AG09309 (cell line): ENCODE measurements around the gene AKAP6.
A peak's percentile ranks its signal among the peaks of the same experiment; 100 is the strongest.
"Not testable (repeated sequence)": the region's sequence is repeated elsewhere in the genome, so short reads cannot be mapped to it uniquely, and the experiment has no call there.

Experiments
- DNase-seq: peaks from one replicate; pipeline ENCODE4 v3.0.0-alpha.2; 2010; ENCODE audit warnings: low read depth
- H3K4me3 ChIP-seq: 2 replicates; pipeline ENCODE4 v1.5.1; 2011; ENCODE audit warnings: mild to moderate bottlenecking, low read depth, low read length, moderate library complexity; ENCODE audit not compliant: control insufficient read depth
- TF ChIP-seq, protein P1 (sequence below): IDR thresholded peaks from 2 replicates; pipeline ENCODE4 v1.5.1; 2011; ENCODE audit warnings: mild to moderate bottlenecking, low read depth, low read length, inconsistent platforms; ENCODE audit not compliant: insufficient read depth, control insufficient read depth; ENCODE audit errors: missing control alignments

Gene AKAP6

DNA sequence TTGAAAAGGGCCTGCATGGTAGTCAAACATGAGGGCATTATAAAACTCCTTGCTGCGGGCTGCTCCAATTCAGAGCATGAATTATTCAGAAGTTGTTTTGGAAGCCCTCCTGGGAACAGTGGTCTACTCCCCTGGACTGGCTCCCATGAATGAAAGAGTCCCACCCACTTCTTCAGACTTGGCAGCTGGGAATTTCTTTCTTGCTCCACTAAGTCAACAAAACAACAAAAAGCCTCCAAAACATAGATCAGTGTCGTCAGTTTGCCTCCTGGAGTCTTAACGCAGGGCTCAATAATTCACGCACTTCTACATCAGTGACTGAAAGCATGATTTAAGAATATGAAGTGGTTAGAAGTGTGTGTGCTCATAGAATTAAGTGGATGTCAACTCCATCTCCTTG, 37.9 kb downstream of the AKAP6 start:
- TF ChIP-seq, protein P1, sequence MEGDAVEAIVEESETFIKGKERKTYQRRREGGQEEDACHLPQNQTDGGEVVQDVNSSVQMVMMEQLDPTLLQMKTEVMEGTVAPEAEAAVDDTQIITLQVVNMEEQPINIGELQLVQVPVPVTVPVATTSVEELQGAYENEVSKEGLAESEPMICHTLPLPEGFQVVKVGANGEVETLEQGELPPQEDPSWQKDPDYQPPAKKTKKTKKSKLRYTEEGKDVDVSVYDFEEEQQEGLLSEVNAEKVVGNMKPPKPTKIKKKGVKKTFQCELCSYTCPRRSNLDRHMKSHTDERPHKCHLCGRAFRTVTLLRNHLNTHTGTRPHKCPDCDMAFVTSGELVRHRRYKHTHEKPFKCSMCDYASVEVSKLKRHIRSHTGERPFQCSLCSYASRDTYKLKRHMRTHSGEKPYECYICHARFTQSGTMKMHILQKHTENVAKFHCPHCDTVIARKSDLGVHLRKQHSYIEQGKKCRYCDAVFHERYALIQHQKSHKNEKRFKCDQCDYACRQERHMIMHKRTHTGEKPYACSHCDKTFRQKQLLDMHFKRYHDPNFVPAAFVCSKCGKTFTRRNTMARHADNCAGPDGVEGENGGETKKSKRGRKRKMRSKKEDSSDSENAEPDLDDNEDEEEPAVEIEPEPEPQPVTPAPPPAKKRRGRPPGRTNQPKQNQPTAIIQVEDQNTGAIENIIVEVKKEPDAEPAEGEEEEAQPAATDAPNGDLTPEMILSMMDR, result no peak
- no peak for DNase-seq
- no peak overlapping the region for H3K4me3 ChIP-seq

DNA sequence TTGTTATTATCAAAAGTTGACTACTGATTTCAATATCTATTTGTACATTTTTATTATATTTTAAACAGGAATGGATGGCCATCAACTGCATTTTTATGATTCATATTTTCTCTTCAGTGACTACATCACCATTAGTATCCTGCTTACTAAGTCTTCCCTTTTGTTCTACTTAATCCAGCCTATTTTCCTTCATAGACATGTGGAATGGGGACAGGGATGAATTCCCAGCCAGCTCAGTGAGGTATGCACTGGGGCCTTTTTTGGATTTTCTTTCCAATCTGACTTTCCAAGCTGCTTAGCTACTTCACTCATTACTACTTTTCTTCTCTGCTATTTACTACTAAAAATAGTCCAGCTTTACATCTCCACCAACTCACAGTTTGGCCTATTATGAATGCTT, 38.4 kb downstream of the AKAP6 start:
- no peak overlapping the region for H3K4me3 ChIP-seq
- TF ChIP-seq, protein P1, result no peak

GRCh38 chr14:32368107-32368506, 39.0 kb downstream of the AKAP6 start:
- TF ChIP-seq, protein P1, result no peak
- no peak for DNase-seq
- H3K4me3 ChIP-seq, result no peak overlapping the region

More for the DNA sequence above, 38.4 kb downstream of the AKAP6 start:
- DNase-seq, result no peak

GRCh38 chr14:32370714-32371113, 41.6 kb downstream of the AKAP6 start:
- peak; percentile 56 for DNase-seq
- H3K4me3 ChIP-seq, result no peak overlapping the region
- TF ChIP-seq, protein P1, result no peak

DNA sequence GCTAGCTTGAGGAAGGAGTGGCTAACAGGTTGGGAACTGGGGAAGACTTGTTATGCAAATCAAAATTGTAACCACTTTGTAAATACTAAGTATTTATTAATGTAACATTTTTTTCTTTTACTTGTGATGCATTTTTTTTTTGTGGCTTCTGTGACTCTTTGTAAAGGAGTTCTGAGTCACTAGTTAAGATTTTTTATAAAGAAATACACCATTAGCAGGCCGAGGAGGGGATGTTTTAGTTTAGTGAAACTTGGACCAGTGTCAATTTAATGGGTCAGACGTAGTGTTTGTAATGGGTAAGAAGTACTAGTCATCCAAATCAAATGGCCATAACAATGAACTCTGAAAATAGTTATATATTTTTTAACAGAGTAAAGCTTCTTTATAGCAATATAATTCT, 43.1 kb downstream of the AKAP6 start:
- TF ChIP-seq, protein P1, result no peak
- peak; percentile 89 for DNase-seq
- H3K4me3 ChIP-seq, result no peak overlapping the region

DNA sequence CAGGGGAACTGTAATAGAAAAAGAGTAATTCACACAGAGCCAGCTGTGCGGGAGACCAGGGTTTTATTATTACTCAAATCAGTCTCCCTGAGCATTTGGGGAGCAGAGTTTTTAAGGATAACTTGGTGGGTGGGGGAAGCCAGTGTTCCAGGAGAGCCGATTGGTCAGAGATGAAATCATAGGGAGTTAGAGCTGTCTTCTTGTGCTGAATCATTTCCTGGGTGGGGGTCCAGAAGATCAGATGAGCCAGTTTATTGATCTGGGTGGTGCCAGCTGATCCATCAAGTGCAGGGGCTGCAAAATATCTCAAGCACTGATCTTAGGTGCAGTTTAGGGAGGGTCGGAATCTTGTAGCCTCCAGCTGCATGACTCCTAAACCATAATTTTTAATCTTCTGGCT, 44.1 kb downstream of the AKAP6 start:
- DNase-seq, H3K4me3 ChIP-seq: not testable (repeated sequence)

GRCh38 chr14:32374155-32374554, 45.1 kb downstream of the AKAP6 start:
- DNase-seq, result no peak
- TF ChIP-seq, protein P1, result no peak
- H3K4me3 ChIP-seq, result no peak overlapping the region
